Tongue (tissue), 2 donors: ENCODE results near the gene SLC29A4. TPM values are rescaled to one million over a fixed set of nuclear protein-coding genes. Genes with fewer than 3 reads are reported as not detected.
"Not testable (repeated sequence)": the region's sequence is repeated elsewhere in the genome, so short reads cannot be mapped to it uniquely, and the experiment has no call there.

ENCODE experiments used
- DNase-seq: peaks from one replicate; pipeline ENCODE4 v3.0.0-alpha.2; 2015
- total RNA-seq: library from RNA; depleted of rRNA; stranded (reverse); fragments of >200 nt; gene quantifications from one replicate; pipeline ENCODE4 v1.2.3, GENCODE V29; 2014

Gene SLC29A4
- total RNA-seq, 1 donor from 2014 or later, result 11.2 TPM

DNA sequence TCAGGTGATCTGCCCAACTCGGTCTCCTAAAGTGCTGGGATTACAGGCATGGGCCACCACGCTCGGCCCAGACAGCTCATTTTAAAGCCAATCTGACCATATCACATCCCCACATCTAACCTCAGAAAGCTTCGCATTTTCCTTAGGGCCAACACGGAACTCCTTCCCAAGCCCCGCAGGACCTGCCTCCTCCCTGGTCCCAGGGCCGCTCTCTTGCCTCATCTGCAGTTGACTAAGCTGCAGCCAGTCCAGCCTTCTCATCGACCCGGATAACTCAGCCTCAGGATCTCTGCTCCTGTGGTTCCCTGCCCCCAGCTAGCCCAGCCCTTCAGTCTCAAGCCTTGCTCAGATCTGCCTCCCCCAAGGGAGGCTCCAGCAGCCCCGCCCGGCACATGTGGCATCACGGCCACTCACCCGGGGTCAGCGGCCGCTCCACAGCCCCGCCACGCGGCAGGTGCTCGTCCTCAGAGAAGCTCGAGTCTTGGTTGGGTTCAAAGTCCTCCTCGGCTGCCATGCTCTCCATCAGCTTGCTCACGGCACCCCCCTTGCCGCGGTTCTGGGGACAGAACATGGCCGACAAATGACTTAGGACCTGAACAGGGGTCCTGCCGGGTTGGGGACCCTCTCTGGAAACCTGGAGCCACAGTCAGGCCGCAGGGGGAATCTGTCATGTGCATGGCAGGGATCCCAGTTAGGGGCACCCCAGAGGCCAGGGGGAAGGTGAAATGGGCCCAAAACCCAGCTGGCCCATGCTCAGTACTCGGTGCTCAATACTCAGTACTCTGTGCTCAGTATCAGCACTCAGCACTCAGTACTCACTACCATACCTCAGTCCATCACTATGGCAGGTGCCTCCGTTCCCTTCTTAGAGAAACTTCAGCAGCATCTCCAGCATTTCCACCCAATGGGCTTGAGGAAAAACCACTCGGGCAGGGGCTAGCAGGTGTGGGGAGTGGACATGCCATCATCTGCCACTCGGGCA lies 41.3 kb downstream of the SLC29A4 start:
- not testable (repeated sequence) for DNase-seq

- DNase-seq, result no peak
These were observed 42.2 kb downstream of the SLC29A4 start for GRCh38 chr7:5324961-5325360.

DNA sequence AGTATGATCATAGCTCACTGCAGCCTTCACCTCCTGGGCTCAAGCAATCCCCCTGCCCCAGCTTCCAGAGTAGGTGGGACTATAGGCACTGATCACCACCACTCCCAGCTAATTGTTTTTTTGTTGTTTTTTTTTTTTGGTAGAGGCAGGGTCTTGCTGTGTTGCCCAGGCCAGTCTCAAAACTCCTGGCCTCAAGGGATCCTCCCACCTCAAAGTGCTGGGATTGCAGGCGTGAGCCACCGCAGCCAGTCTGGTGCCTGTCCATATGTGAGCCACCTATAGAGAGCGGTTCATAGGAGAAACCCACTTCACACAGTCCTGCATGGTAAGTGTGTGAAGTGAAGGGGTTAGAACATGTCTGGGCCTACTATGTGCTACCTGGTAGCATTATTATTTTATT lies 47.5 kb downstream of the SLC29A4 start:
- DNase-seq, result no peak

DNA sequence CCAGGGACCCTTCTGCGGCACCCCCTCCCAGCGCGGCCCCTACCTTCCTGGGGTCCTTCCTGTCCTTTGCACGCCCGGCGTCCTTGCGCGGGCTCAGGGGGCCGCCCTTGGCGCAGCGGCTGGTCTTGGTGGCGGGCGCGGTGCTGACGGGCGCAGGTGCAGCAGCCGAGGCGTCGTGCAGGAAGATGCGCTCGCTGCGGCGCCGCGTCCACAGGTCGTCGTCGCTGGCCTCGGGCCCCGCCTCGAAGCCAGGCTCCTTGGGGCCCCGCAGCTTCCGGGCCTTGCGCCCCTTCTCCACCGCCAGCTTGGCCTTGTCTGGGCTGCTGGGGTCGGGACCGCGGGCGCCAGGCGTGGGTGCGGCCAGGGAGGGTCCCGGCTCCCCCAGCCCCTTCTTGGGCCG lies 49.8 kb downstream of the SLC29A4 start:
- no peak for DNase-seq

GRCh38 chr7:5333121-5334045 lies 50.6 kb downstream of the SLC29A4 start:
- no peak for DNase-seq

GRCh38 chr7:5334671-5335070 lies 51.9 kb downstream of the SLC29A4 start:
- no peak for DNase-seq

GRCh38 chr7:5337047-5337446 lies 54.3 kb downstream of the SLC29A4 start:
- no peak for DNase-seq

- DNase-seq, result no peak
These were observed 57.2 kb downstream of the SLC29A4 start for GRCh38 chr7:5339955-5340354.

DNA sequence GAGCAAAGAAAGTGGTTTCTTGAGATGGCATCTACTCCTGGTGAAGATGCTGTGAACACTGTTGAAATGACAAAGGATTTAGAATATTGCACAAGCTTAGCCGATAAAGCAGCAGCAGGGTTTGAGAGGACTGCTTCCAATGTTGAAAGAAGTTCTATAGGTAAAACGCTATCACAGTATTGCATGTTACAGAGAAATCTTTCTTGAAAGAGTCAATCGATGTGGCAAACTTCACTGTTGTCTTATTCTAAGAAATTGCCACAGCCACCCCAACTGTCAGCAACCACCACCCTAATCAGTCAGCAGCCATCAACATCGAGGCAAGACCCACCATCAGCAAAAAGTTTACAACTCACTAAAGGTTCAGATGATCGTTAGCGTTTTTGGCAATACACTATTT lies 59.9 kb downstream of the SLC29A4 start:
- no peak for DNase-seq

- DNase-seq, result no peak
These were observed 61.1 kb downstream of the SLC29A4 start for GRCh38 chr7:5343884-5344283.

- DNase-seq, result no peak
These were observed 61.6 kb downstream of the SLC29A4 start for GRCh38 chr7:5344342-5344741.

- no peak for DNase-seq
These were observed 62.4 kb downstream of the SLC29A4 start for GRCh38 chr7:5345171-5345570.

DNA sequence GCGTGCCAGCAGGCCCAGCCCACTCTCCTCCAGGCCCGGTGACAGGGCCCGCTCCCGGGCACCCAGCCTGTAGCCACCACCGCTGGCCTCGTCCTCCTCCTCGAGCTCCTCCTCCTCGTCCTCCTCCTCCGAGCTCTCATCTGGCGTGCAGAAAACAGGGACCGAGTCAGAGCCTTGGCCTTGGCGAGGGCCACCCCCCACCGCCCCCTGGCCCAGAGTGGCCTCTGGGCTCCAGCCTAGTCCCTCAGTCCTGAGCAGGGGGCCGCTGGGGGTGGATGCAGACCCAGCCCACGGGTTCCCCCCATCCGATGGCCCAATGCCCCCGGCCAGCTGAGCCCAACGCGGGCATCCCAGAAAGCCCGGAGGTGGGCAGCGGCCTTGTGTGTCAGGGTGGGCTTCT lies 62.9 kb downstream of the SLC29A4 start:
- DNase-seq, result no peak

- DNase-seq, result no peak
These were observed 65.6 kb downstream of the SLC29A4 start for GRCh38 chr7:5348134-5349004.

GRCh38 chr7:5349005-5349380 lies 66.2 kb downstream of the SLC29A4 start:
- no peak for DNase-seq

GRCh38 chr7:5349437-5350173 lies 66.9 kb downstream of the SLC29A4 start:
- no peak for DNase-seq

- DNase-seq, result no peak
These were observed 67.4 kb downstream of the SLC29A4 start for GRCh38 chr7:5350174-5350463.

- DNase-seq, result no peak
These were observed 68.0 kb downstream of the SLC29A4 start for GRCh38 chr7:5350600-5351385.

GRCh38 chr7:5351507-5352265 lies 68.9 kb downstream of the SLC29A4 start:
- no peak for DNase-seq
